ENCODE data around the gene IL1RAPL2.

The IL1RAPL2 gene

GRCh38 chrX:104922206-104922621 is 356.2 kb downstream of the IL1RAPL2 start:
- Histone ChIP-seq H3K36me3 (ENCODE audit: low read length) (no peaks in the 10 kb centered on the region), H3K9me3 (ENCODE audit: insufficient read depth, low read length) (no peaks in the 10 kb centered on the region), H3F3A (ENCODE audit: insufficient read depth) (no peaks in the 10 kb centered on the region), H2AFZ (ENCODE audit: low read depth, low read length, severe bottlenecking) (no peak overlapping the region), H3K9ac (ENCODE audit: low read length) (no peak overlapping the region), H3K4me2 (ENCODE audit: low read depth, low read length, poor library complexity, severe bottlenecking) (no peak overlapping the region), H3K9me2 (replicated peaks; ENCODE audit: insufficient read depth, low read length) (no peaks in the 10 kb centered on the region), H4K20me1 (ENCODE audit: low read depth, low read length) (no peaks in the 10 kb centered on the region), H3K27ac (ENCODE audit: low read depth, low read length) (no peak overlapping the region), H3K4me3 (ENCODE audit: insufficient read depth, low read length, poor library complexity, severe bottlenecking) (no peak overlapping the region), H3K79me2 (ENCODE audit: insufficient read depth, low read length) (no peaks in the 10 kb centered on the region), H3K27me3 (ENCODE audit: low read length) (no peaks in the 10 kb centered on the region)
- TF ChIP-seq EZH2phosphoT487 (conservative IDR thresholded peaks at IDR 0.05; ENCODE audit: low read length) (no peak), CTCF (IDR thresholded peaks at IDR 0.05; ENCODE audit: insufficient read depth, low read length, poor library complexity, severe bottlenecking) (peak; percentile 73)

GRCh38 chrX:104929324-104929723 is 363.3 kb downstream of the IL1RAPL2 start:
- no peak overlapping the region for H3K27ac ChIP-seq (ENCODE audit: low read depth, low read length)
- H3K9ac ChIP-seq (ENCODE audit: low read length): no peak overlapping the region
- H3K27me3 ChIP-seq (ENCODE audit: low read length): no peaks in the 10 kb centered on the region
- H3K79me2 ChIP-seq (ENCODE audit: insufficient read depth, low read length): no peaks in the 10 kb centered on the region
- no peaks in the 10 kb centered on the region for H3K9me2 ChIP-seq (replicated peaks; ENCODE audit: insufficient read depth, low read length)
- TF ChIP-seq CTCF (IDR thresholded peaks at IDR 0.05; ENCODE audit: insufficient read depth, low read length, poor library complexity, severe bottlenecking) (no peak), EZH2phosphoT487 (conservative IDR thresholded peaks at IDR 0.05; ENCODE audit: low read length) (no peak)
- H3K36me3 ChIP-seq (ENCODE audit: low read length): no peaks in the 10 kb centered on the region
- no peak overlapping the region for H2AFZ ChIP-seq (ENCODE audit: low read depth, low read length, severe bottlenecking)
- H3K4me3 ChIP-seq (ENCODE audit: insufficient read depth, low read length, poor library complexity, severe bottlenecking): no peak overlapping the region
- no peaks in the 10 kb centered on the region for H3F3A ChIP-seq (ENCODE audit: insufficient read depth)
- H3K4me2 ChIP-seq (ENCODE audit: low read depth, low read length, poor library complexity, severe bottlenecking): no peak overlapping the region
- H3K9me3 ChIP-seq (ENCODE audit: insufficient read depth, low read length): no peaks in the 10 kb centered on the region
- H4K20me1 ChIP-seq (ENCODE audit: low read depth, low read length): no peaks in the 10 kb centered on the region

- Histone ChIP-seq H3K79me2 (ENCODE audit: insufficient read depth, low read length) (no peaks in the 10 kb centered on the region), H3F3A (ENCODE audit: insufficient read depth) (no peaks in the 10 kb centered on the region), H3K36me3 (ENCODE audit: low read length) (no peaks in the 10 kb centered on the region), H4K20me1 (ENCODE audit: low read depth, low read length) (no peaks in the 10 kb centered on the region), H3K9ac (ENCODE audit: low read length) (no peak overlapping the region), H2AFZ (ENCODE audit: low read depth, low read length, severe bottlenecking) (no peak overlapping the region), H3K4me3 (ENCODE audit: insufficient read depth, low read length, poor library complexity, severe bottlenecking) (no peak overlapping the region), H3K4me2 (ENCODE audit: low read depth, low read length, poor library complexity, severe bottlenecking) (no peak overlapping the region), H3K9me2 (replicated peaks; ENCODE audit: insufficient read depth, low read length) (no peaks in the 10 kb centered on the region), H3K27ac (ENCODE audit: low read depth, low read length) (no peak overlapping the region), H3K9me3 (ENCODE audit: insufficient read depth, low read length) (no peaks in the 10 kb centered on the region), H3K27me3 (ENCODE audit: low read length) (no peaks in the 10 kb centered on the region)
- TF ChIP-seq EZH2phosphoT487 (conservative IDR thresholded peaks at IDR 0.05; ENCODE audit: low read length): no peak
- no peak for TF ChIP-seq CTCF (IDR thresholded peaks at IDR 0.05; ENCODE audit: insufficient read depth, low read length, poor library complexity, severe bottlenecking)
Measured at GRCh38 chrX:104935581-104935980, 369.6 kb downstream of the IL1RAPL2 start.

All from SU-DHL-6 (cell line).